Adipose tissue (tissue), 3 donors: ENCODE results near the gene MPC1L. TPM values are rescaled to one million over a fixed set of nuclear protein-coding genes. Genes with fewer than 3 reads are reported as not detected.
"Not testable (repeated sequence)": the region's sequence is repeated elsewhere in the genome, so short reads cannot be mapped to it uniquely, and the experiment has no call there.

Source experiments
- H3K27ac ChIP-seq: one replicate; pipeline ENCODE4 v1.5.1; 2013; ENCODE audit warnings: low read depth, low read length
- WGBS, 3 donors: extraction: QIAGEN DNeasy Blood & Tissue Kit; methylation state at CpG; one replicate each; pipeline ENCODE4 v1.1.7; 2013; 5-methylcytosine and 5-hydroxymethylcytosine counted together
- polyA plus RNA-seq, 3 donors: library from polyadenylated mRNA; stranded (reverse); fragments of 200-250 nt; gene quantifications; one replicate each; pipeline ENCODE4 v1.2.3, GENCODE V29; 2013
- donor health status: healthy with polysubstance abuse.
- donor health status: Bipolar disorder and iron deficiency.
- donor health status: healthy.

The MPC1L gene
- polyA plus RNA-seq, result not detected

DNA sequence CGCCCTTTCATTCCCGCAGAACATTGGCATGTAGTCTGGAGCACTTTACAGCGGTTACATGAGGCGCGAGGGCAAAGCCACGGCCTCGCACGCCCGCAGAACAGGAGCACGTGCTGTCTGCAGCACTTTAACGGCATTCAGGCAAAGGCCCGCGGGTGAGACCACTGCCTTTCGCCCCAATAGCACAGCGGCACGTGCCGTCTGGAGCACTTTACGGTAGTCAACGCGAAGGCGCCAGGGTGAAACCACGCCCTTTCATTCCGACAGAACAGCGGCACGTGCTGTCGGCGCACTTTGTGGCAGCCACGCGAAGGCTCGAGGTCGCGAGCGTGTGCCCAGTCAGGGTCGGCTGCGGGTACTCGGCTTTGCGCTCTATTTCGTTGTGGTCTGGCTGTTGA, at the start of gene MPC1L:
Gene MPC1L (plus strand): TSS at position 290 of the 398 bp plus-strand sequence. CDS start 138 bp downstream, outside the sequence.
- WGBS, 3 donors, result 88 to 95% (median 92%) methylated on average over 25 to 38 of the region's 38 CpGs
- no peak within 1 kb of the TSS for H3K27ac ChIP-seq

DNA sequence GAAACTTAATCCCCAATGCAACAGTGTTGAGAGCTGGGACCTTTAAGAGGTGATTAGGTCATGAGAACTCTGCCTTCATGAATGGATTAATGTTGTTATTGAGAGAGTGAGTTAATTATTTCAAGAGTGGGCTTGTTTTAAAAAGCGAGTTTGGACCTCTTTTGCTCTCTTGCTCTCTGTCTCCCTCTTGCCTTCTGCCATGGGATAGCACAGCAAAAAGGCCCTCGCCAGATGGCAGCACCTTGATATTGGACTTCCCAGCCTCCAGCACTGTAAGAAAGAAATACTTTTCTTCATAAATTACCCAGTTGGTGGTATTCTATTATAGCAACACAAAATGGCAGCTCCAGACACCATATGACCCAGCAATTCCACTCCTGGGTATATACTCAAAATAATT, 49.5 kb upstream of the MPC1L start:
- H3K27ac ChIP-seq, result no peak overlapping the region
- 54 to 61% (median 60%) methylated on average over 2 of the region's 2 CpGs for WGBS, 3 donors

DNA sequence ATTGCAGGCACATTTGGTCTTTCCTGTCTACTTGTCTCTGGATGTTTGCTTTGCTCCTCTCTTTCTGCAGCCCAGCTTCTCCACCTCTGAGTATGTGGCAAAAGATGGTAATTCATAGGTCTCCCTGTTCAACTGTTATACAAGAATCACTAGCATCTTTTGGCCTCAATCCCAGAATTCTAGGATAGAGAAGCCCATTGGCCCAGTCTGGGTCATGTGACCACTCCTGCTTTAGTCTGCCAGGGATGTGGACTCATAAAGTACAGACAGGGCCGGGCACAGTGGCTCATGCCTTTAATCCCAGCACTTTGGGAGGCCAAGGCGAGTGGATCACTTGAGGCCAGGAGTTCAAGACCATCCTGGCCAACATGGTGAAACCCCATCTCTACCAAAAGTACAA, 47.8 kb upstream of the MPC1L start:
- not testable (repeated sequence) for H3K27ac ChIP-seq
- WGBS, 3 donors, result 74 to 82% (median 76%) methylated on average over 2 of the region's 2 CpGs

DNA sequence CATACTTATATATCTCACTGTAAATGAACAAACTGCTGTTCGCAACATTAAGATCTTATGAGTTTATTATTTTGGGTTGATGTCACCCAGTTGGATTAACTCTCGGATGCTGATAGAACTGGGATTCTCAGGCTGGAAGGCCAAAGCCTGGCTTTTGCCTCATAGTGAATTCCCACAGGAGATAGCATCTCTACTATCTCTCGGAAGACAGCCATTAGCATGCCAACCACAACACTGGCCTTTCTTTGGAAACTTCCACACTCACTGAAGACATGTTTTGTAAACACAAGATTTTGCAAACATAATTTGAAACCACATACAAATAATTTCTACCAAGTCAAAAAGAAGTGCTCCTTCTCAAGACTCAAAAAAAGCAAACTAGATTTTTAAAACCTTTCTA, 46.9 kb upstream of the MPC1L start:
- H3K27ac ChIP-seq, result no peak overlapping the region
- 76 to 85% (median 80%) methylated on average over 3 of the region's 3 CpGs for WGBS, 3 donors

DNA sequence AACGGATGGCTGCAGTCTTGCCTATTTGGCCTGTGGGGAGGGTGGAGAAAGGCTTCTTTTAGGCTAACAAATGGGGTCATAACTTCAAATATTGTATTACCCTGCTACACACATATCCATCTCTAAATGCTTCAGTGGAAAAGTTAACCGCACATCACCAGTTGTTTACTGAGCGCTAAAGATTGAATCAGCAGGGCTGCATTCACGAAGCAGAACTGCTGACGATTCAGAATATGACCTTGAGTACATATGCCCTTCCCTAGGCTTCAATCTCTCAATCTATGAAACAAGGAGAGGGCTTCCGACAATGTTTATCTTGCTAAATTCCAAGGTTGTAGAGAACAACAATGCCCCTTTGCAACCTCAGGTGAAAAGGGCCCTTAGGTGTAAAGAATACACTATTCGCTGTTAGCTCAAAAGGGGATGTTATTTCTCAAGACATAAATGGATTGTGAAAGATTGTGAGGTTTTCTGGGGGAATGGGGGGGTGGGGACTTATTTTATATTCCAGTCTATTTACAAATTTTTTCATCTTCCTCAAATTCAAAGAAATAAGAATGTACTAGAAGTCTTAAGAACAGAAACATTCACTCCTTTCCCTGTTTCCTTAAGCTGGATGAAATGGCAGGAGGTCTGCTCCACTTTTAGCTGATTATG, 45.1 kb upstream of the MPC1L start:
- WGBS, 3 donors, result 47 to 63% (median 55%) methylated on average over 7 of the region's 7 CpGs
- no peak overlapping the region for H3K27ac ChIP-seq

DNA sequence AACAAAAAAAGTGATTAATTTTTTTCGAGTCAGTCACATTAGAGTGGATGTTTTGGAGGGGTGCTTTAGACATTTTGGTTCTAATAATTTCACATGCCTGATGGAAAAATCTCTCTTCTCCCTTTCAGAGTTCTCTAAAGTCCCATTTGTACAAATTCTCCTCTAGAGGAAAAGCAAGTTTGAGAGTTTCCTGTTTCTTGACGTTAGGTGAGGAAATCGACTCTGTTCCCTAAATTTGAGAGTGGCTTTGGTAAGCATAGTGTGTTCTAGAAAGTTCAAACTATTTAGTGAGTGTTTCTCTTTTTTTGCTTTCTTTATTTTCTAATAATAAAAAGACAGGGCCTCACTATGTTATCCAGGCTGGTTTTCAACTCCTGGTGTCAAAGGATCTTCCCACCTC, 44.1 kb upstream of the MPC1L start:
- no peak overlapping the region for H3K27ac ChIP-seq
- WGBS, 3 donors, result 46 to 68% (median 47%) methylated on average over 3 of the region's 3 CpGs

DNA sequence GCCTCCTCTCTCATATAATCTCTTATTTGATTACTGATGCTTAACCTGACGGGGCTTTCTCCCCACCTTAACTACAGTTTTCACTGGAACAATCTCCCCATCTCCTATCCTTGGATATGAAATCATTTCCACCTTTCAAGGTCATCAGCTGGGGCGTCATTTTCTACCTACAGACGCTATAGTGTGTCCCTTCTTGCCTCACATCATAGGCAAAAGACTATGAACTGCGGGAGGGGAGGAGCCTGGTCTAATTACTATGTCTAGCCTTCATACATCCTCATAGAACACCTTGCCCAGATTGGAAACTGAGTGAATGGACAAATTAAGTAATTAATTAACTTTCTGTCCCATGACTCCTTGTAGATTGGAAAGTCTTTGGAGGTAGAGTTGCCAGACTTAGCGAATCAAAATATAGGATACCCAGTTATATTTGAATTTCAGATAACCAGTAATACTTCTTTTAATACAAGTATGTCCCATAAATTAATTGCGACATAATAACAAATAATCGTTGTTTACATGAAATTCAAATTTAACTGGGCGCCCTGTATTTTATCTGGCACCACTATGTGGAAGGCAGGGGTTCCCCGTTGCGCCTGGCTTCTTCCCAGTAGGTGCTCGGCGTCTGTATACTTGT, 43.2 kb upstream of the MPC1L start:
- WGBS, 3 donors, result 4 to 26% (median 12%) methylated on average over 12 of the region's 12 CpGs

DNA sequence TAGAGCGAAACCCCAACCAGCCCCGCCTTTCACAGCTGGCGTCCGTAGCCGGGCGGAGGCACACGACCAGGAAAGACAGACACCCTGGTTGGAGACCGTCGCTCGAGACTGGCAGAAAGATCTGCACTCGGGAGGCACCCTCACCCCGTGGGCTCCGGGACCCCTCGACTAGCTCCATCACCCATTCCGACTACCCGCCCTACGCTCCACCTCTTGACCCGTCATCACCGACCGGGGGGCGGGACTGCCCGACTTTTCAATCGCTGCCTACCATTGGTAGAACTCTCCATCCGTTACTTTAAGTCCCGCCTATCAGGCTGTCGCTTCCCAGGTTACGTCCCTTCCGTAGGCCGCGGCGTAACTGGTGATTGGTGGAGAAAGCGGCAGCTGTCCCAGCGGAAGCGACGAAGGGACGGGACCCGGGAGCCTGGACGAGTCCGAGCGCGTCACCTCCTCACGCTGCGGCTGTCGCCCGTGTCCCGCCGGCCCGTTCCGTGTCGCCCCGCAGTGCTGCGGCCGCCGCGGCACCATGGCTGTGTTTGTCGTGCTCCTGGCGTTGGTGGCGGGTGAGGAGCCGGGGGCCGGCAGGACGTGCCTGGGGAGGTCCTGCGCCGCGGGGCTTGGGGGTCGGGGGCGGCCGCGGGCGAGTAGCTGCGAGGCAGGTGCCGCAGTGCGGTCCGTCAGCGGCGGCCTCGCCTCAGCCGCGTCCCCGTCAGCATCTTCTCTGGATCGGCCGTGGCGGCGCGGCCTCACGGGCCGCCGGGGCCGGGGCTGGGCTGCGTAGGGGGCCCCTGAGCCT, 42.5 kb upstream of the MPC1L start, which contains the start of gene ATP6AP2:
Gene ATP6AP2 (plus strand): TSS at position 434 of the 799 bp plus-strand sequence. CDS start 96 bp downstream, at position 530.
- peak within 1 kb of the TSS; percentile 44 for H3K27ac ChIP-seq
- WGBS, 3 donors, result 0 to 23% (median 0%) methylated on average over 33 to 83 of the region's 89 CpGs

More for the DNA sequence above, 43.2 kb upstream of the MPC1L start:
- H3K27ac ChIP-seq, result no peak overlapping the region

DNA sequence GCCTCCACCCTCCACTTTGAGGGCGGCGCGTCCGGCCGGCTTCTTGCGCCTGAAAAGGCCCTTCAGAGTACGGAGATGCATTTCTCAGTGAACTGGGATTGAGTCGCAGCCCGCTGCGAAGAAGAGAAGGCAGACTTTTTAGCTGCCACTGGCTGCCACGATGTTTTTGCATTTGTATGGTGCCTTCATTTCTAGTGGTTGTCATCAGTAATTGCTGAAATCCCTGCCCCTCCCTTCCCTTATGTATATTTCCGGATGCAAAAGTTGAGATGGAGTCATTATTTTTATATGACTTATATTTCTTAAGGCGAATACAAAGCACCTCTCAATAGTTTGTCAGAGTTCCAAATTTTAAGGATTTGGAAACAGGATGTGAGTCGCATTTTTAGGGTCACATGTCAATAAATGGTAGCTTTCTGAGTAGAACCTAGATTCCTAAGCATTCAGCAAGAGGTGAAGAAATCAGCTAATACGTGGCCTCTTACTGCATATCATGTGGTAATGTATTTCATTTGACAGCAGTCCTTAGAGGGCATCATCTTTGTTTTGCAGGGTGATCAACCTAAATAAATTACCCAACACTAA, 41.8 kb upstream of the MPC1L start:
- WGBS, 3 donors, result 1 to 17% (median 3%) methylated on average over 8 to 15 of the region's 15 CpGs
- H3K27ac ChIP-seq, result peak overlapping the region; percentile 44

DNA sequence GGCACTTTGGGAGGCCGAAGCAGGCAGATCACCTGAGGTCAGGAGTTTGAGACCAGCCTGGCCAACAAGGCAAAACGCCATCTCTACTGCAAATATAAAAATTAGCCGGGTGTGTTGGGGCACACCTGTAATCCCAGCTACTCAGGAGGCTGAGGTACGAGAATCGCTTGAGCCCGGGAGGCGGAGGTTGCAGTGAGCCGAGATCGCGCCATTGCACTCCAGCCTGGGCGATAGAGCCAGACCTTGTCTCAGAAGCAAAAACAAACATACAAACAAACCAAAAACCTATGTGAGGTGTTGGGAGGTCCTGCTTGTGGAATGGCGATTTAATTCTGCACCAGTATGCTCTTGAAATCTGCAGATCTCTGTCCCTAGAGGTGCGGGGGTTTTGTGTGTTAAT, 41.0 kb upstream of the MPC1L start:
- H3K27ac ChIP-seq, result not testable (repeated sequence)
- 86 to 94% (median 91%) methylated on average over 13 of the region's 13 CpGs for WGBS, 3 donors

DNA sequence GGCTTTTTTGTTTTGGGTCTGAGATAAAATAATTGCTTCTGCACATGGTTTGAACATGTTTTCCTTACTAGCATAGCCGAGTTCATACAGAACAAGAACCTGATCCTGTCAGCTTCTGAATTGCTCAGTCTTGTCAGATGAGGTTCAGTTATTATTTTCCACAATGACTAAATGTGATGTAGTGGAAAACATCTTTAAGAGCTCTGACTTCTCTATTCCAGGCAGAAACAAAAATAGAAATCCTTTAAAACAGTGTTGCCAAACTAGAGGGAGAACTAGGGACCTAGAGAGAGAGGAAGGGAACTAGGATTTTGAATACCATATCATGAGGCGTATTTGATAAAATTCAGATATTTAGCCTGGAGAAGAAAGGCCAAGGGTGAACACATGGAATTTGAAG, 40.4 kb upstream of the MPC1L start:
- WGBS, 3 donors, result 79 to 88% (median 84%) methylated on average over 2 of the region's 2 CpGs
- no peak overlapping the region for H3K27ac ChIP-seq

DNA sequence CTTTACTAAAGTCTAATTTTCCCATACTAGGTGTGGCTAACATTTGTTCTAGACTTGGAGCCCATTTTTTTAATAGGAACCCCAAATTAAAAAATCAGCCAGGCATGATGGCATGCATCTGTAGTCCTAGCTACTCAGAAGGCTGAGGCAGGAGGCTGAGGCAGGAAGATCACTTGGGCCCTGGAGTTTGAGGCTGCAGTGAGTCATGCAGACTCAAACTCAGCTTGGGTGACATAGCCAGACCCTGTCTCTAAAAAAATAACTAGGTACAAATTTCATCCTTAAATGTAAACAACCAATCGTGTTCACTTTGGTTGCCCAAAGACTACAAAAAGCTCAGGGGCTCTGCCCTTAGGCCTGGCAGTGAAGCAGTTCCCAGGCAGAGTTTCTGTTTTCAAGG, 35.6 kb upstream of the MPC1L start:
- H3K27ac ChIP-seq, result not testable (repeated sequence)
- 67 to 77% (median 74%) methylated on average over 1 of the region's 1 CpG for WGBS, 3 donors

DNA sequence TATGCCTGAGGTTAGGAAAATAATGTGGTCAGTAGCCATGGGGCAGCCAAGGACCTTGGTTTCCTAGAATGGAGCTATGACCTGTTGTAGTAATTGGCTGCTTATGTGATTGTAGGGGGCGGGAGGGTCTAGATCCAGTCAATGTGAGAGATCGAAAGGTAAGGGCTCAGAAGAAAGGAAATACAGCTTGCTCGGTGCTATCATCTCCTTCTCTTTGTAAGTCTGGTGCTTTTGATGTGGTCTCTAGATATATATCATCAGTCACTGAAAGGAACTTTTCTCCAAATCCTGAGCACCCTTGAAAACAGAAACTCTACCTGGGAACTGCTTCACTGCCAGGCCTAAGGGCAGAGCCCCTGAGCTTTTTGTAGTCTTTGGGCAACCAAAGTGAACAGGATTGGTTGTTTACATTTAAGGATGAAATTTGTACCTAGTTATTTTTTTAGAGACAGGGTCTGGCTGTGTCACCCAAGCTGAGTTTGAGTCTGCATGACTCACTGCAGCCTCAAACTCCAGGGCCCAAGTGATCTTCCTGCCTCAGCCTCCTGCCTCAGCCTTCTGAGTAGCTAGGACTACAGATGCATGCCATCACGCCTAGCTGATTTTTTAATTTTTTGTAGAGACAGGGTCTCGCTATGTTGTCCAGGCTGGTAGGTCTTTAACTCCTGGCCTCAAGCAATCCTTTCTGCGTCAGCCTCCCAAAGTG, 33.5 kb upstream of the MPC1L start:
- not testable (repeated sequence) for H3K27ac ChIP-seq
- WGBS, 3 donors, result 88 to 94% (median 92%) methylated on average over 6 of the region's 6 CpGs

DNA sequence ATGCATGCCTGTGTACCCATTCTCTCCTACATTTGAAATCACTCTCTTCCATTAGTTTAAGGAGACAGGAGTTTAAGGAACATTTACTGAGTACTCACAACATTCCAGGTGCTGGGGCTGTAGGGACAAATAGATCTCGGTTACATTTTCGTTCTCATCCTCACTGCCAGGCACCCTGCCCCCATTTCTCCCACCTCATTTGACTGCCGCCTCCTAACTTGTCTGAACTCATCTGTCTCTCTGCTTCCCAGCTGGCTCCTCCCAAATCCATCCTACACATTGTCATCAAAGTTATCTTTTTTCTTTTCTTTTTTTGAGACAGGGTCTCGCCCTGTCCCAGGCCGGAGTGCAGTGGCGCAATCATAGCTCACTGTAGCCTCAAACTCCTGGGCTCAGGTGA, 19.8 kb upstream of the MPC1L start:
- H3K27ac ChIP-seq, result no peak overlapping the region
- WGBS, 3 donors, result 86 to 98% (median 95%) methylated on average over 6 of the region's 6 CpGs

DNA sequence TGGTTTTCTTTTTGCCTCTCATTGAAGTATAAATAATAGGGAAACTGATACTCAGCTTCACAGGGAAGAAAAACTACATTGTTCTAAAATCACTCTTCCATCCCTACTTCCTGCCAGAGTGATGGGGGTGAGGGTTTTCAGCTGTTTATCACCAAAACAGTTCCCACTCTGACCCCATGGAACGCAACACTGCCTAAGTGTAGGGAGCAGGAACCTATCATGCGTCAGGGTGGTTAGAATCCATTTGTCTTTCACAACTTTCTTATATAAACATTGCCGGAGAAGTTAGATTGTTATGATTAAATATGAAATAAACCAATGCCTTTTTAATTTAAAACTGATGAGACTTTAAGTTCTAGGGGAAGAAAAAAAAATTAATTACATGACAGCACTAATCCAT, 15.8 kb upstream of the MPC1L start:
- H3K27ac ChIP-seq, result no peak overlapping the region
- WGBS, 3 donors, result 80 to 85% (median 84%) methylated on average over 3 of the region's 3 CpGs

DNA sequence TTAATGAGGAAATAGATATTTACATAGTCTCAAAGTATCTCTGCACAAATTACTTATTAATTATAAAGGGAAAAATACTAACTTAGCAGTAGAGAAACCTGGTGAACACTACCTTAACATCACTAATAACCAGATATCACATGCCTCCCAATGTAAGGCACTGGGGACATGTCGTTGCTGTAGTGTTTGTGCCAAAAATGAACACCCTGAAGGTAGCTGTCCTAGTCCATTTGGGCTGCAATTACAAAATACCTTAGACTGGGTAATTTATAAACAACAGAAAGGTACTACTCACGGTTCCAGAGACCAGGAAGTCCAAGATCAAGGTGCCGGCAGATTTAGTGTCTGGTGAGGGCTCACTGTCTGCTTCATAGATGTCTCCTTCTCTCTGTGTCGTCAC, 10.7 kb upstream of the MPC1L start:
- 54 to 64% (median 57%) methylated on average over 4 of the region's 4 CpGs for WGBS, 3 donors
- no peak overlapping the region for H3K27ac ChIP-seq

DNA sequence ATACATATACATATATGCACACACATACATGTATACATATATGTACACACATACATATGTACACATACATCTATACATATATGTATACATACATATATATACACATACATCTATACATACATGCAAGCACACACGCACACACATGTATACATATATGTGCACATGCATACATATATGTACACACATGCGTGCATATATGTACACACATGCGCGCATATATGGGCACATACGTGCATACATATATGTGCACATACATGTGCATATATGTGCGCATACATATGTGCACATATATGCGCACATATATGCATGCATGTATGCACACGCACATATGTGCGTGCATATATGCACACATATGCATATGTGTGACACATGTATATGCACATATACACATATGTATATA, 7.3 kb upstream of the MPC1L start:
- H3K27ac ChIP-seq, result no peak overlapping the region
- WGBS, 3 donors, result 79 to 81% (median 80%) methylated on average over 9 of the region's 9 CpGs

DNA sequence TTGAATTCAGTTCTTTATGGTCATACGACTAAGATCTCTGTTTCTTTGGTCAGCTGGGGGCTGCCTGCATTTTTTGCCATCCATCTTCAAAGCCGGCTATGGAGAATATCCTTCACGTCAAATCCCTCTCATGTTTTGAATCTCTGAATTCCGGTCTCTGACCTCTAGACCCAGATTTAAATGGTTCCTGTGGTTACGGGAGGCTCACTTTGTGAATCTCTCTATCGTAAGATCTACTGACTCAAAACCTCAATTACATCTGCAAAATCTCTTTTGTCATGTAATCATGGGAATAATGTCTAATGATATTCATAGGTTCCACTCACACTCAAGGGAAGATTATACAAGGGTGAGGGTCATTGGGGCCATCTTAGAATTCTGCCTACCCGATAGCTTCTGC, 5.7 kb upstream of the MPC1L start:
- 77 to 80% (median 78%) methylated on average over 7 of the region's 7 CpGs for WGBS, 3 donors

More for the DNA sequence above, 5.7 kb upstream of the MPC1L start:
- no peak overlapping the region for H3K27ac ChIP-seq
